Fibroblast of gingiva (primary cell): ENCODE results near the gene RNF150.
"Not testable (repeated sequence)": the region's sequence is repeated elsewhere in the genome, so short reads cannot be mapped to it uniquely, and the experiment has no call there.

Experiments used
- DNase-seq: peaks from one replicate; pipeline ENCODE4 v3.0.0-alpha.2; 2011; ENCODE audit warnings: low read depth

The RNF150 gene

DNA sequence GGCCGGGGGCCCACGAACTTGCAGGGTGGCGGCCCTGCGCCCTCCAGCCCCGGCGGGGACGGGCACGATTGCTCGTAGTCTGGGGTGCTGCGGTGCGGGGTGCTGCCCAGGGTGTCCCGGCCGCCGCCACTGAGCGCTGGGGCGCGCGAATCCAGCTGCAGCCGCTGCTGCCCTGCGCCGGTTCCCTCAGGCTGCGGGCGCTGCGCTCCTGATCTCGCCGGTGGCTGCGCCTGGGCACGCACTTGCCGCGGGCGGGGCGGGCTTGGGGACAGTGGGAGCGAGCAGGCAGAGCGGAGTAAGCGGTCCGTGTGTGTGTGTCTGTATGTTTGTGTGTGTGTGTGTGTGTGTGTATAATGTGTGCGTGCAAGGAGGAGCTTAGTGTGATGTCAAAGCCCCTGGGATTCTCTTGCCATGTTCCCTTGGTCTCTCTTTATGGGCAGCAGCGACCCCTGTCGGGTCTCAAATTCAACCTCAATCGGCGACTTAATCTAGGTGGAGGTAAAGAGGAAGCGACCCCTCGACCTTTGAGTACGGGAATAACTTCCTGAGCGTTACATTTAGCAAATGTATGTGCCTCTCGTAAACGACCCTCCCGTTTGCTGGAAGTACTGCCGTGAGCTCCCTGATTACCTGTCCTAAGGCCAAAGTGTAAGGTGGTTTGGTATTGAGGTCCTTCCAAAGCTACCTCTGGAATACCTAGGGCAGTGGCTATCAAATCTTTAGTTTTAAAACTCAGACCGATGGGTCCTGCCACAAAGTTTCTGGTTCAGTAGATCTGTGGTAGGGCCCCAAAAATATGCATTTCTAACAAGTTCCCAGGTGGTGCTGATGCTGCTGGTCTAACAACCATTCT, at the start of gene RNF150:
TSS of gene RNF150 (minus strand) at position 324 of the 853 bp plus-strand sequence.
- peak; percentile 96 for DNase-seq

DNA sequence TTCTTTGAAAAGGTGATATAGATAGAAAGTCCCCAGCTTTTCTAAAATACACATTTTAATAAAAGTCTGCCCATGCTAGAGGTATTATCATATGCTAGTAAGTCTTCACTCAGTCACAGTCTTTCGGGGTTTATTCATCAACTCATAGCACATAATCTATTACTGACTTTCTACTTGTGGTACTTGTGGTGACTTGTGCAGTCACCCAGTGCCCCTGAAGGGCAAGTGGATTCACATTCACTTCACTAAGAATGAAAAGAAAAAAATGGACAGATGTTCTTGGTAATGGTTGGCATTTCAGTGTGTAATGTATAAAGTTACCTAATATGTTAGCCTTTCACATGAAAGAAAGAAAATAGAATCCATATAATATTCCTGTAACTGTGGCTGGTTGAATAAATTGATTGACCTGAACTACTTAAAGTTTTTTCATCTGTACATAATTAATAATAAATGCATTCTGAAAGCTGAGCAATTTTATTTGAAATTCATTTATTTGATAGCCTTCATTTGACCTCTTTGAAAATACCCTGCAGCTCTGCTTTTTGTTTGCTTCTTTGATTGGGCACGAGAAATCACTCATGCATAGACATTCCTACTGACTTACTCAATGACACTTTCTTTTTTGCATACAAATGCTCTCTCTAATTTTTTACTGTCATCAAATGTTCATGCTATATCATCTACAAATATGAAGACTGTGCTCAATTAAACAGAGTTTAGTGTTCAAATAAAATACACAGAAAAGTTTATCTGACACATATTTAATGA, 47.9 kb upstream of the RNF150 start:
- no peak for DNase-seq

DNA sequence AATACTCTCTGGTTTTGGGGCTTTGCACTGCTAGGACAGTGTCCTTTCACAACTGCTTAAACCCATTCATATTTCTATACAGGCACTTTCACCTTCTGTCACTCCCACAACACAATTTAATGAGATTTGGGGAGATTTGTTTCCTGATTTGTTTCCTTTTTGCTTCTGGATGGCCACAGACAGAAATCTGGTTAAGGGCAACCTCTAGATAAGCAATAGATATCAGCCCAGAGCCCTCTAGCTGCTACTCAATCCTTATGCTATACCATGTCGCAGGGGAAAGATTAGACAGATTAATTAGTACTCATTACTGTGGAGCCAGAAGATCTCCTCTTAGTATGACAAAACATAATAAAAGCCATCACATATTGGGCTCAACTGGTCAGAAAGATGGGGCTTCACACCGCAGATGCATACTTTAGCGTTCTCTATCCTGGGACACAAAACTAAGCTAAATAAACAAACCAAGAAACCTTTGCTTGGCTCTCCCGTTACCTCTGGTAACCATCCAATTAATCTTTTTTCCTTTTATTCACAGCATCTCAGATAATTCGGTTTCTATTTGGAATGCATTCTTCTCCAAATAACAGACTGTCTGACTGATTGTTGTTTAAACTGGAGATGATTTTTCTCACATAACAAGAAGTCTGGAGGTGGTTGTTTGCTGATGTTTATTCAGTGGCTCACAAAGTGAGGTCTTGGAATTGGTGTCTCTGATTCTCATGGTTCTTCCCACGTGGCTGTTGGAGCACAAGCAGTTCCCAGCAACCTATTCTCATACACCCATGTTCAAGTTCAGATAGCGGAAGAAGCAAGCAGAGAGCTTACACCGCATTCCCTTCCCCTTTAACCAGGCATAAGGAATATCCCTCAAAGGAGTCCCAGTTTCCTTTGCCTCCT, 46.5 kb upstream of the RNF150 start:
- no peak for DNase-seq

DNA sequence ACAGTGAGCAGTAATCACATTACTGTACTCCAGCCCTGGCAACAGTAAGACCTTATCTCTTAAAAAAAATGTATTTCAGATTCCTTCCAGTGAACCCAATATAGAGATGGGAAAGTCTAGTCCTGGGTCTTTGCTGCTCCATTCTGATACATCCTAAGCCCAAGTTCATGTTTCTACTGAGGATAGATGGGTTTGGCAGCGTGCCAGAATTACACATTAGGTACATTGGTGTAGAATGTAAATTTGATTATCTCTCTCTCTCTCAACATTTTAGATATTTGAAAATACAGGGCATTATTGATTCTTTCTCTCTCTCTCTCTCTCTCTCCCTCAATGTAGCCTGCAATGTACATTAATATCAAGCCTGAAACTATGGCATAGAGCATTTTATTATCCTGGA, 43.9 kb upstream of the RNF150 start:
- DNase-seq: no peak

DNA sequence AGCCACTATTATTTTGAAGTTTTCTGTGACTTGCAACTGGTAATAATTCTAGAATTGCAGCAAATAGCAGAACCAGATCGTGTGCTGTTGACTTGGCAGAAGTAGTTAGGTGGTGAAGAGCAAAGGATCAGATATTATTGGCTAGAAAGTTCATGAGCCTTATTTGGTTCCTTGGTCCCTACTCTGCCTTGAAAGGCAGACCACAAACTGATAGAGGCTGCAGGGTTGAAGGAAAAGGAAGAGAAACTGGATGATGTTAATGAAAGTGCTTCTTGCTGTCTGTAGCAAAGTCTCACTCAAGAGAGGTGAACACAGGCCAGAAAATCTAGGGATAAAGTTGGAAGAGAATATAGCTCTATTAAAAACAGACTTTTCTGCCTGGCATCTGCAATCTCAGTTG, 41.2 kb upstream of the RNF150 start:
- no peak for DNase-seq

- no peak for DNase-seq
Observed at GRCh38 chr4:141170671-141171070, 37.4 kb upstream of the RNF150 start.

- DNase-seq: no peak
Observed at GRCh38 chr4:141169391-141169790, 36.1 kb upstream of the RNF150 start.

DNA sequence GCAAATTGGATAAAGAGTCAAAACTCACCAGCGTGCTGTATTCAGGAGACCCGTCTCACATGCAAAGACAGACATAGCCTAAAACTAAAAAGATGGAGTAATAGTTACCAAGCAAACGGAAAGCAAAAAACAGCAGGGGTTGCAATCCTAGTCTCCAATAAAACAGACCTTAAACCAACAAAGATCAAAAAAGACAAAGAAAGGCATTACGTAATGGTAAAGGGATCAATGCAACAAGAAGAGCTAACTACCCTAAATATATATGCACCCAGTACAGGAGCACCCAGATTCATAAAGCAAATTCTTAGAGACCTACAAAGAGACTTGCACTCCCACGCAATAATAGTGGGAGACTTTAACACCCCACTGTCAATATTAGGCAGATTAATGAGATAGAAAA, 31.7 kb upstream of the RNF150 start:
- not testable (repeated sequence) for DNase-seq

DNA sequence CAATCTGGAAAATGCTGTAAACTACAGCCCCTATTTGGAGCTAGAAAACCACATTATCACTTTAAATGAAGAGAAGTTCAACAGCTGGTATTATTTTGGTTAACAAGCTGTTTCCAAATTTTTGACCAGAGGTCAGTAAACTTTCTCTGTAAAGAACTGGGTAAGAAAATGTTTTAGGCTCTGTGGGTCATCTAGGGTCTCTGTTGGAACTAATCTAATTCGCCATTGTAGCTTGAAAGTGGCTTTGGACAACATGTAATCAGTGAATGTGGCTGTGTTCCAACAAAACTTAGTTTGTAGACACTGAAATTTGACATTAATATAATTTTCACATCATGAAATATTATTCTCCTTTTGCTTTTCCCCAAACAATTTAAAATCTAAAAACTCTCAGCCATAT, 25.8 kb upstream of the RNF150 start:
- no peak for DNase-seq

- peak; percentile 19 for DNase-seq
Observed at GRCh38 chr4:141158219-141158618, 24.9 kb upstream of the RNF150 start.

DNA sequence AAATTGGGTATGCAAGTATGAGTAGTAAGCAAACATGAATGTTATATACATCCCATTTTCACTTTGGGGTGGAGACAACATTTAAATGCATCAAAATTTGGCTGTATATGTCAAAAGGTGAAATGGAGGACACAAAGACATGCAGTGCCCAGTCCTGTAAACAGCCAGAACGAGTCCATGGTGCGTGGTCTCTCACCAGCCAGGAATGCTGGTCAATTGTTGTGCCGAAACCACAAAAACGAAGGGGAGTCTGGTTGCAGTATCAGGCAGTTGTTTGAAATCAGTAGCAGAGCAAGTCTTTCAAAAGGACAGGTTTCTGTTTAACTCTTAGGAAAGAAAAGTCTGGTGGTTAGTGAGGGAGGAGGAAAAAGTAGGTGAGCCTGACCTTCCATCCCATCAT, 22.3 kb upstream of the RNF150 start:
- no peak for DNase-seq

GRCh38 chr4:141154725-141155124, 21.5 kb upstream of the RNF150 start:
- DNase-seq: no peak

- no peak for DNase-seq
Observed at GRCh38 chr4:141153751-141154510, 20.7 kb upstream of the RNF150 start.

DNA sequence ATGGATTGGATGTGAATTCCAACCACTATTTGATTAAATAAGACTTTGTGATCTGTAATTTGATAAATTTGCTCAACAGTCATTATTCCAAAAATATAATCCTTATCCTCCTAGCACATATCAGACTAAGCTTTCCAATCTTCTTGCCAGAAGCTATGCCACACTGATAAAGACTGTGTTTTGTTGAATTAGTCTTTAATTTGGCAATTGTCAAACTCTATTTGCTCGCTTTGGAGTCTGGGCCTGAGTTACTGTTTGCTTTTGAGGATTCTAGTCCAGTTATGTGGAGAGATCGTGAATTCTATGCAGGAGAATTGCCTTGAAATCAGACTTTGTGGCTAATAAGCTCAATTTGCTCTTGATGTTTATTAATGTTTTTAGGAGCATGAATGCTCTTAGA, 10.9 kb upstream of the RNF150 start:
- no peak for DNase-seq

GRCh38 chr4:141142423-141142822, 9.2 kb upstream of the RNF150 start:
- no peak for DNase-seq

- DNase-seq: no peak
Observed at GRCh38 chr4:141140391-141141200, 7.3 kb upstream of the RNF150 start.

GRCh38 chr4:141133999-141134995, 1.0 kb upstream of the RNF150 start:
- peak; percentile 38 for DNase-seq

DNA sequence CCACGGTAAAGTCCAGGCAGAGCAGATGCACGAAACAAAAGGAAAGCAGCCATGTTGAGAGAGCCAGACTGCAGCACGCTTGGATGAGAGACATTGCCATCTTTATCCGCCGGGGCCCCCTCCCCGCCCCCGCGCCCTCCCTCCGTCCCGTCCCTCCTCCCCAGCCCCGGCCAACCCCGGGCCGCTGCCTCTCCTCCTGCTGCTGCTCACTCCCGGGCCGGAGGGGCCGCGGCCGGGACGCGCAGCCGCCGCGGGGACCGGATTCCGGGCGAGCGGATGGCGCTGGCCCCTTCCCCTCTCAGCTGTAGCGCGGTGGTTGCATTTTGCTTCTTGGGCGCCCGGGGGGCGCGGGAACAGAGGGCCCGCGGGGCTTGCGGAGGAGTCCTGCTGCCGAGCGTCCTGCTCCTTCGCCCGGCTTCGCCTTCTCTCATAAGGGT, 542 bp downstream of the RNF150 start:
- DNase-seq: peak; percentile 44

GRCh38 chr4:141132072-141132708, 1.1 kb downstream of the RNF150 start:
- no peak for DNase-seq
